ENCODE data around the gene GLOD4.

GRCh38 chr17:830381-830780 is 48.3 kb upstream of the GLOD4 start:
- TF ChIP-seq CTCF (conservative IDR thresholded peaks at IDR 0.05 in 1 of 2, IDR thresholded peaks at IDR 0.05 in 1 of 2; ENCODE audit: extremely low read depth in 1 of 2, insufficient read depth in 1 of 2, low read depth in 1 of 2, low read length in 2 of 2) (no peak), EZH2 (IDR thresholded peaks at IDR 0.05; ENCODE audit: borderline replicate concordance, low read length) (no peak)
